ENCODE results near the gene ATM. TPM values are rescaled to one million over a fixed set of nuclear protein-coding genes. Genes with fewer than 3 reads are reported as not detected.

ATM gene
- total RNA-seq, 4 donors from 2014 or later, result 46.3 to 445 (median 58.5) TPM

DNA sequence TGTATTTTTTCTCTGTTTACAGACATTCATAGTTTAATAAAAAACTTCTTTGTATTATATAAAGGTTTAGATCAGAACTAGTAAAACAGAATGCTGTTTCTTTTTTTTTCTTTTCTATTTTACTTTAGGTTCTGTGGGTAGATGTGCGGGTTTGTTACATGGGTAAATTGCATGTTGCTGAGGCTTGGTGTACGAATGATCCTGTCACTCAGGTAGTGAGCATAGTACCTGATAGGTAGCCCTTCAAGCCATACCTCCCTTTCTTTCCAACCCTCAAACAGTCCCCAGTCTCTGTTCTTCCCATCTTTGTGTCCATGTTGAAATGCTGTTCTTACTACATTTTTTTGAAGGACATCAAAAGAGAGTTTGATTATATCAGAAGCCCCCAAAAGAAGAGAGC lies 3.2 kb downstream of the ATM start:
- no peaks in the 10 kb centered on the region for H3K9me3 ChIP-seq
- peaks cover 0 to 9% (median 0%) of the 10 kb centered on the region in 4 donors for H3K4me1 ChIP-seq
- peaks cover 0 to 26% (median 0%) of the 10 kb centered on the region in 3 donors for H3K36me3 ChIP-seq
- TF ChIP-seq POLR2A (IDR thresholded peaks at IDR 0.05) (no peak), CTCF (IDR thresholded peaks at IDR 0.05) (no peak)
- no peaks in the 10 kb centered on the region for H3K27me3 ChIP-seq
- no peak for DNase-seq
- peak overlapping the region in 2 of 4 donors; percentile 90 for H3K27ac ChIP-seq
- H3K4me3 ChIP-seq, result no peak overlapping the region

- no peak overlapping the region for H3K4me3 ChIP-seq
- peaks cover 0 to 40% (median 0%) of the 10 kb centered on the region in 3 donors for H3K36me3 ChIP-seq
- no peak for DNase-seq
- no peaks in the 10 kb centered on the region for H3K27me3 ChIP-seq
- H3K9me3 ChIP-seq, result no peaks in the 10 kb centered on the region
- H3K27ac ChIP-seq, result no peak overlapping the region
- TF ChIP-seq CTCF (IDR thresholded peaks at IDR 0.05) (no peak), POLR2A (IDR thresholded peaks at IDR 0.05) (no peak)
- peaks cover 0 to 9% (median 0%) of the 10 kb centered on the region in 4 donors for H3K4me1 ChIP-seq
Measured at GRCh38 chr11:108228251-108228650, 5.4 kb downstream of the ATM start.

- H3K27ac ChIP-seq, result no peak overlapping the region
- H3K4me1 ChIP-seq, result peaks cover 0 to 7% (median 2%) of the 10 kb centered on the region in 4 donors
- no peak overlapping the region for H3K4me3 ChIP-seq
- peaks cover 0 to 39% (median 0%) of the 10 kb centered on the region in 3 donors for H3K36me3 ChIP-seq
- no peak for TF ChIP-seq CTCF (IDR thresholded peaks at IDR 0.05)
- TF ChIP-seq POLR2A (IDR thresholded peaks at IDR 0.05), result no peak
- H3K27me3 ChIP-seq, result no peaks in the 10 kb centered on the region
- DNase-seq, result no peak
- no peaks in the 10 kb centered on the region for H3K9me3 ChIP-seq
Measured at GRCh38 chr11:108233277-108233945, 10.5 kb downstream of the ATM start.

DNA sequence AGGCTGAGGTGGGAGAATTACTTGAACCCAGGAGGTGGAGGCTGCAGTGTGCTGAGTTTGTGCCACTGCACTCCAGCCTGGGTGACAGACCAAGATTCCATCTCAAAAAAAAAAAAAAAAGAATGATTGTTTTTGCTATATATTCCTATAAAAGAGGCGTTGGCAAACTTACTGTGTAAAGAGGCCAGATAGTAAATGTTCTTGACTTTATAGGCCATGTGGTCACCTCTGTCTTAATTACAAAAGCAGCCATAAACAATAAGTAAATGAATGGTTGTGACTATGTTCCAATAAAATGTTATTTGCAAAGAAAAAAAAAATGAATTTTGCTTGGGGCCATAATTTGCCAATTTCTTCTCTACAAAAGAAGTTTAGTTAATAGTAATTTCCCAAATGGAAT lies 12.3 kb downstream of the ATM start:
- DNase-seq, result no peak
- no peaks in the 10 kb centered on the region for H3K9me3 ChIP-seq
- peak overlapping the region in 1 of 4 donors; percentile 80 for H3K27ac ChIP-seq
- H3K27me3 ChIP-seq, result no peaks in the 10 kb centered on the region
- no peak for TF ChIP-seq CTCF (IDR thresholded peaks at IDR 0.05)
- H3K36me3 ChIP-seq, result peaks cover 0 to 21% (median 0%) of the 10 kb centered on the region in 3 donors
- no peak overlapping the region for H3K4me3 ChIP-seq
- peaks cover 0 to 7% (median 2%) of the 10 kb centered on the region in 4 donors for H3K4me1 ChIP-seq

DNA sequence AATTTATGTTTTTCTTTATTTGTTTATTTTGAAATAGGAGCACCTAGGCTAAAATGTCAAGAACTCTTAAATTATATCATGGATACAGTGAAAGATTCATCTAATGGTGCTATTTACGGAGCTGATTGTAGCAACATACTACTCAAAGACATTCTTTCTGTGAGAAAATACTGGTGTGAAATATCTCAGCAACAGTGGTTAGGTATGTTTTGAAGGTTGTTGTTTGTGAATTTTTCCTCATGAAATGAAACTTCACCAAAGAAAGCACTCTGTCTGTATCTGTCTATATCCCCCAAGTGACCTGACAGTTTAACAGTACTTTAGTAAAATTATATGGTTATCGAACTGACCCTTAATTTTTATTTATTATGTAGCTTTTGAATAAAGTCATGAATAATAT lies 12.8 kb downstream of the ATM start:
- Histone ChIP-seq H3K27ac (peak overlapping the region in 2 of 4 donors; percentile 51 to 80), H3K4me3 (no peak overlapping the region), H3K27me3 (no peaks in the 10 kb centered on the region), H3K36me3 (peaks cover 0 to 17% (median 0%) of the 10 kb centered on the region in 3 donors), H3K9me3 (no peaks in the 10 kb centered on the region), H3K4me1 (peaks cover 0 to 7% (median 2%) of the 10 kb centered on the region in 4 donors)
- TF ChIP-seq CTCF (IDR thresholded peaks at IDR 0.05), result no peak
- no peak for DNase-seq

Data from Peyer's patch (tissue), 4 donors.